ENCODE results near the gene LRP2BP. TPM values are rescaled to one million over a fixed set of nuclear protein-coding genes. Genes with fewer than 3 reads are reported as not detected.

Gene LRP2BP
- total RNA-seq, 2 experiments from 2014 or later, result 0.60 to 1.4 TPM

GRCh38 chr4:185352202-185352601, 43.5 kb downstream of the LRP2BP start:
- intact Hi-C loops (cut with micrococcal nuclease; ENCODE audit: unreplicated experiment), result no loop called here
- POLR2A ChIA-PET, result interaction anchor here (0.6 to 0.7 kb wide), 3 partner anchors 148 to 1401 kb away, joined by 3 to 5 read pairs (median 5); partner anchors contain the start of gene CFAP97

GRCh38 chr4:185351691-185352090, 44.0 kb downstream of the LRP2BP start:
- H2AFZ ChIP-seq (ENCODE audit: low read length), result no peak overlapping the region
- BruUV-seq (replicated peaks), result no TSS peak
- no peak for DNase-seq (ENCODE audit: low spot score)
- no peaks in the 10 kb centered on the region for H3K79me2 ChIP-seq (ENCODE audit: insufficient read depth, low read depth, low read length)
- no peaks in the 10 kb centered on the region for H3K9me2 ChIP-seq (ENCODE audit: insufficient read depth, low read length)
- ChIA-PET CTCF (ENCODE audit: unreplicated experiment) (no interaction called here), POLR2A (interaction anchor here (0.8 kb wide), 1 partner anchor 9 kb away, joined by 3 read pairs; no protein-coding TSS in a partner anchor)
- H3K9me3 ChIP-seq (ENCODE audit: low read length), result no peaks in the 10 kb centered on the region
- no peak for TF ChIP-seq EZH2phosphoT487 (IDR thresholded peaks at IDR 0.05; ENCODE audit: borderline replicate concordance, low read depth, low read length)
- TF ChIP-seq CTCF (conservative IDR thresholded peaks at IDR 0.05; ENCODE audit: low read length), result no peak
- no peak overlapping the region for H3K27ac ChIP-seq (ENCODE audit: low read depth, low read length, poor library complexity, severe bottlenecking)
- no peaks in the 10 kb centered on the region for H4K20me1 ChIP-seq (ENCODE audit: insufficient read depth, low read length)
- peaks cover 71% of the 10 kb centered on the region for H3K36me3 ChIP-seq (ENCODE audit: insufficient read depth, low read length)
- no peak overlapping the region for H3K4me3 ChIP-seq (ENCODE audit: low read depth, low read length, poor library complexity, severe bottlenecking)
- peaks cover 6% of the 10 kb centered on the region for H3K4me1 ChIP-seq (ENCODE audit: insufficient read depth, low read length, poor library complexity, severe bottlenecking)
- no peak overlapping the region for H3K4me2 ChIP-seq (ENCODE audit: low read length)
- intact Hi-C loops (cut with micrococcal nuclease; ENCODE audit: unreplicated experiment), result no loop called here

More at GRCh38 chr4:185352202-185352601, 43.5 kb downstream of the LRP2BP start:
- Histone ChIP-seq H3K9me3 (ENCODE audit: low read length) (no peaks in the 10 kb centered on the region), H3K36me3 (ENCODE audit: insufficient read depth, low read length) (peaks cover 68% of the 10 kb centered on the region), H3K27ac (ENCODE audit: low read depth, low read length, poor library complexity, severe bottlenecking) (no peak overlapping the region), H2AFZ (ENCODE audit: low read length) (no peak overlapping the region), H3K4me2 (ENCODE audit: low read length) (no peak overlapping the region), H3K4me1 (ENCODE audit: insufficient read depth, low read length, poor library complexity, severe bottlenecking) (peaks cover 6% of the 10 kb centered on the region), H3K4me3 (ENCODE audit: low read depth, low read length, poor library complexity, severe bottlenecking) (no peak overlapping the region), H3K9me2 (ENCODE audit: insufficient read depth, low read length) (no peaks in the 10 kb centered on the region), H3K79me2 (ENCODE audit: insufficient read depth, low read depth, low read length) (no peaks in the 10 kb centered on the region), H4K20me1 (ENCODE audit: insufficient read depth, low read length) (no peaks in the 10 kb centered on the region)
- BruUV-seq (replicated peaks), result no TSS peak
- CTCF ChIA-PET (ENCODE audit: unreplicated experiment), result no interaction called here
- DNase-seq (ENCODE audit: low spot score), result no peak
- TF ChIP-seq EZH2phosphoT487 (IDR thresholded peaks at IDR 0.05; ENCODE audit: borderline replicate concordance, low read depth, low read length) (no peak), CTCF (conservative IDR thresholded peaks at IDR 0.05; ENCODE audit: low read length) (no peak)

GRCh38 chr4:185346975-185347601, 48.6 kb downstream of the LRP2BP start:
- Histone ChIP-seq H4K20me1 (ENCODE audit: insufficient read depth, low read length) (no peaks in the 10 kb centered on the region), H2AFZ (ENCODE audit: low read length) (no peak overlapping the region), H3K36me3 (ENCODE audit: insufficient read depth, low read length) (peaks cover 79% of the 10 kb centered on the region), H3K79me2 (ENCODE audit: insufficient read depth, low read depth, low read length) (no peaks in the 10 kb centered on the region), H3K27ac (ENCODE audit: low read depth, low read length, poor library complexity, severe bottlenecking) (no peak overlapping the region), H3K4me3 (ENCODE audit: low read depth, low read length, poor library complexity, severe bottlenecking) (no peak overlapping the region), H3K4me1 (ENCODE audit: insufficient read depth, low read length, poor library complexity, severe bottlenecking) (peaks cover 16% of the 10 kb centered on the region), H3K9me3 (ENCODE audit: low read length) (no peaks in the 10 kb centered on the region), H3K4me2 (ENCODE audit: low read length) (no peak overlapping the region), H3K9me2 (ENCODE audit: insufficient read depth, low read length) (no peaks in the 10 kb centered on the region)
- CTCF ChIA-PET (ENCODE audit: unreplicated experiment), result no interaction called here
- no TSS peak for BruUV-seq (replicated peaks)
- POLR2A ChIA-PET, result no interaction called here
- no peak for DNase-seq (ENCODE audit: low spot score)
- TF ChIP-seq CTCF (conservative IDR thresholded peaks at IDR 0.05; ENCODE audit: low read length) (no peak), EZH2phosphoT487 (IDR thresholded peaks at IDR 0.05; ENCODE audit: borderline replicate concordance, low read depth, low read length) (no peak)
- intact Hi-C loops (cut with micrococcal nuclease; ENCODE audit: unreplicated experiment), result no loop called here

All from OCI-LY7 (cell line).